T-cell (primary cell): ENCODE results near the gene FAM72B. TPM values are rescaled to one million over a fixed set of nuclear protein-coding genes. Genes with fewer than 3 reads are reported as not detected.
"Not testable (repeated sequence)": the region's sequence is repeated elsewhere in the genome, so short reads cannot be mapped to it uniquely, and the experiment has no call there.

Experiments
- ATAC-seq, 4 experiments: fragments of 200-7000 bp in 3 of 4; fragments of 150-1000 bp in 1 of 4; cut with Tn5 transposase; replicated peaks in 1 of 4; 1 replicate in 3 of 4; 2 replicates in 1 of 4; pipeline ENCODE4 v1.10.0; 2021; ENCODE audit warnings: moderate library complexity in 3 of 4, mild to moderate bottlenecking in 2 of 4, moderate number of reproducible peaks in 1 of 4
- CTCF ChIA-PET, 2 donors: fragments of 300-600 bp; sonication (Branson Sonifier 250); formaldehyde crosslinking; loops; one replicate each; lab custom pipeline; 2022; ENCODE audit warnings: antibody characterized with exemption in 2 of 2; lab: Charles Lee
- POLR2A ChIA-PET, 2 donors: fragments of 300-600 bp; sonication (Branson Sonifier 250); formaldehyde crosslinking; loops; one replicate each; lab custom pipeline; 2022; ENCODE audit warnings: antibody characterized with exemption in 2 of 2; lab: Charles Lee
- DNase-seq, 35 experiments: peaks; one replicate each; pipeline versions ENCODE4 v3.0.0 to v3.0.0-alpha.2; 2013 to 2023
- H3K27ac ChIP-seq: one replicate; pipeline ENCODE4 v1.5.1; 2013; ENCODE audit warnings: low read length
- H3K27me3 ChIP-seq, 2 experiments: replicated peaks in 1 of 2; 1 replicate in 1 of 2; 2 replicates in 1 of 2; pipeline versions ENCODE4 v1.6.1 to v1.7.0; 2013; ENCODE audit warnings: low read length in 1 of 2, mixed read lengths in 1 of 2; ENCODE audit not compliant: control insufficient read depth in 2 of 2, insufficient read depth in 2 of 2; ENCODE audit errors: extremely low read depth in 1 of 2
- H3K36me3 ChIP-seq, 2 donors: 1 replicate in 1 of 2; 2 replicates in 1 of 2; pipeline versions ENCODE4 v1.6.1 to v1.7.0; 2013; ENCODE audit warnings: low read length in 1 of 2; ENCODE audit not compliant: control insufficient read depth in 2 of 2, insufficient read depth in 1 of 2; ENCODE audit errors: extremely low read depth in 1 of 2
- H3K4me1 ChIP-seq, 2 experiments: 1 replicate in 1 of 2; 2 replicates in 1 of 2; pipeline versions ENCODE4 v1.6.1 to v1.7.0; 2013; ENCODE audit warnings: low read length in 2 of 2, mixed read lengths in 1 of 2; ENCODE audit not compliant: insufficient read depth in 2 of 2, control insufficient read depth in 1 of 2; ENCODE audit errors: extremely low read depth in 1 of 2
- H3K4me3 ChIP-seq, 2 donors: 1 replicate in 1 of 2; 2 replicates in 1 of 2; pipeline versions ENCODE4 v1.5.1 to v1.7.0; 2013; ENCODE audit warnings: mild to moderate bottlenecking in 2 of 2, low read length in 1 of 2, moderate library complexity in 1 of 2; ENCODE audit not compliant: control insufficient read depth in 1 of 2; ENCODE audit errors: extremely low read depth in 1 of 2
- H3K9me3 ChIP-seq: 2 replicates; pipeline ENCODE4 v1.7.0; 2013
- H3K27ac Mint-ChIP-seq, 2 donors: one replicate each; pipeline ENCODE4 v1.8.0; 2020 to 2021; ENCODE audit warnings: mild to moderate bottlenecking in 2 of 2, mixed read lengths in 2 of 2
- H3K27me3 Mint-ChIP-seq, 2 donors: one replicate each; pipeline ENCODE4 v1.8.0; 2021 to 2022; ENCODE audit warnings: mixed read lengths in 2 of 2
- H3K36me3 Mint-ChIP-seq: one replicate; pipeline ENCODE4 v1.8.0; 2021; ENCODE audit warnings: mixed read lengths
- H3K4me1 Mint-ChIP-seq, 3 donors: one replicate each; pipeline ENCODE4 v1.8.0; 2020 to 2022; ENCODE audit warnings: mixed read lengths in 3 of 3, mild to moderate bottlenecking in 1 of 3
- H3K4me3 Mint-ChIP-seq, 3 donors: one replicate each; pipeline ENCODE4 v1.8.0; 2020 to 2022; ENCODE audit warnings: mild to moderate bottlenecking in 3 of 3, mixed read lengths in 3 of 3, moderate library complexity in 3 of 3
- H3K9me3 Mint-ChIP-seq, 3 donors: one replicate each; pipeline ENCODE4 v1.8.0; 2020 to 2022; ENCODE audit warnings: mixed read lengths in 3 of 3
- WGBS: methylation state at CpG from one replicate; pipeline ENCODE4 v1.1.5; 2013; ENCODE audit warnings: missing lambda C conversion rate; ENCODE audit not compliant: insufficient coverage; 5-methylcytosine and 5-hydroxymethylcytosine counted together
- total RNA-seq, 35 experiments: library from RNA in 6 of 35; stranded (reverse) in 6 of 35; fragments of 120-200 nt in 1 of 35; gene quantifications; one replicate each; pipeline versions ENCODE4 v1.2.1 to v1.2.4 and lab custom pipeline; 2013 to 2026

The FAM72B gene
- total RNA-seq, 5 donors from 2014 or later (not counting 1 experiment from before 2014, with no cell fraction given), result 0.56 to 1.2 (median 0.67) TPM; not detected in 1

DNA sequence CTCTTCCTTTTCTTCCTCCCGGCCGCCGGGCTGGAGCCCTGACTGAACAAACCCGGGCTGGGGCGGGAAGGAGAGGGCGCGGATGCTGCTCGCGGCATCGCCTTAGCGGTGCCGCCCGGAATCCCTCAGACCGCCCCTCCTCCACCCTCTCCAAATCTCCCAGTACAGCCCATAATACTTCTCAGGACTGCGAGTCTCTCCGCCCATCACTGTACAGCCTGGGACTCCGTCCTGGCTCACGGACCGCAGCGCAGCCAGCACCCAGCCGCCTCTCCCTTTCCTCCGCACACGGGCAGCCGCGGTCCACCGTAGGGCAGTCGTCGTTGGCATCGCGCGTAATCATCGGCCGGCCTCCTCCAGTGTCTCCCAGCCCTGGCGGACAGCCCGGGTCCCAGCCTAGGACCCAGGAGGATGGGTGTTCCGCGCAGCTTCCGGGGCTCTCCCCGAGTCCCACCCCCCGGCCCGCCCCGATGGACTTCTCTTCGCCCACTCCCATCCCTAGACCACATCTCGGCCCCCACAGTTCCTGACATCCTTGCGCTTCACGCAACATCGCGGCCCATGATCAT lies 1.1 kb upstream of the FAM72B start:
- H3K36me3 ChIP-seq, H3K9me3 ChIP-seq, DNase-seq, CTCF ChIA-PET, H3K36me3 Mint-ChIP-seq, H3K9me3 Mint-ChIP-seq, H3K4me1 Mint-ChIP-seq, H3K27ac Mint-ChIP-seq, H3K4me1 ChIP-seq, POLR2A ChIA-PET, H3K27me3 Mint-ChIP-seq, H3K27me3 ChIP-seq: not testable (repeated sequence)
- peak overlapping the region; percentile 81 to 96 (median 92) for H3K4me3 Mint-ChIP-seq
- no CpG with 5 or more reads among the region's 48 CpGs for WGBS
- ATAC-seq, result peak in 3 of 4 experiments; percentile 0 to 1 (median 0)
- Histone ChIP-seq H3K4me3 (peak overlapping the region in 1 of 2 donors; percentile 50), H3K27ac (peak overlapping the region; percentile 29)

DNA sequence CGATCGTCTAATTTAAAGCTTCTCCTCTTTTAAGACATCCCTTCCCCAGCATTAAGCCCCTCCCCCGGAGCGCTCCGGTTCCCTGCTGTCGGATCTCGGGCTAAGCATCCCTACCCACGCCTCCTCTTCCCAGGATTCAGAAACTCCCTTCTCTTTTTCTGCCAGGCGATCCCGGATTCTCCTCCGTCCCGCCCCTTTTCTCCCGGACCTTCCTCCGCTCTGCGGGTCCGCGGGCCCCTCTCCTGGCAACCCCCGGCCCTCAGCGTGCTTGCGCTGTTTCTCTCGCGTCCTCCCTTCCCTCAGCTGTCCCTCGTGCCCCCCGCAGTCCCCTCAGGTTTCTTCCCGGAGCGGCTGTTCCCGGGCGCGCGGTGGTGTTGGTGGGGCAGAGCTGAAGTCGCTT lies 273 bp downstream of the FAM72B start:
- H3K36me3 ChIP-seq, H3K27ac Mint-ChIP-seq, H3K36me3 Mint-ChIP-seq, H3K4me1 Mint-ChIP-seq, H3K27ac ChIP-seq, H3K9me3 Mint-ChIP-seq, POLR2A ChIA-PET, H3K27me3 Mint-ChIP-seq, H3K4me1 ChIP-seq, H3K27me3 ChIP-seq, H3K9me3 ChIP-seq, ATAC-seq, CTCF ChIA-PET: not testable (repeated sequence)
- peak overlapping the region in 1 of 2 donors; percentile 44 for H3K4me3 ChIP-seq
- H3K4me3 Mint-ChIP-seq, result peak overlapping the region in 1 of 3 donors; percentile 56
- DNase-seq, result peak in 1 of 35 experiments; percentile 0
- WGBS, result no CpG with 5 or more reads among the region's 31 CpGs

DNA sequence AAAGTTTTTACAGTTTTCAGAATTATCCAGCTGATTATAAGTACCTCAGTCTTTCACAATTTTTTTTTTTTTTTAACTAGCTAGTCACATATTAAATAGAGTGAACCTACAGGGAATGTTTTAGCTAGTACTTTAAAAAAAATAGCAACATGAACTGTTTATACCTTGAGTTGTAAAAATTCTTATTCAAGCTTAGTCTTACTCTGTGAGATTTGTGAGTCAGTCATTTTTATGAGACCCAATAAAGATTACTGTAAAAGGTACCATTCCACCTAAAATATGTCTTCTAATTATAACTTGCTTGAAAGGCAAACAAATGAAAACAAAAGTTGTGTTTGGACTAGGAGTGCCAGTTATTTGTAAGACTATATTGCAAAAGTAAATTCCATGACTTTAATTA lies 5.9 kb downstream of the FAM72B start:
- H3K4me3 Mint-ChIP-seq, POLR2A ChIA-PET, H3K27ac ChIP-seq, ATAC-seq, H3K27ac Mint-ChIP-seq, H3K4me1 ChIP-seq, H3K4me1 Mint-ChIP-seq, H3K27me3 ChIP-seq, DNase-seq, H3K9me3 ChIP-seq, H3K36me3 Mint-ChIP-seq, H3K9me3 Mint-ChIP-seq, H3K27me3 Mint-ChIP-seq, CTCF ChIA-PET, H3K36me3 ChIP-seq, H3K4me3 ChIP-seq: not testable (repeated sequence)

DNA sequence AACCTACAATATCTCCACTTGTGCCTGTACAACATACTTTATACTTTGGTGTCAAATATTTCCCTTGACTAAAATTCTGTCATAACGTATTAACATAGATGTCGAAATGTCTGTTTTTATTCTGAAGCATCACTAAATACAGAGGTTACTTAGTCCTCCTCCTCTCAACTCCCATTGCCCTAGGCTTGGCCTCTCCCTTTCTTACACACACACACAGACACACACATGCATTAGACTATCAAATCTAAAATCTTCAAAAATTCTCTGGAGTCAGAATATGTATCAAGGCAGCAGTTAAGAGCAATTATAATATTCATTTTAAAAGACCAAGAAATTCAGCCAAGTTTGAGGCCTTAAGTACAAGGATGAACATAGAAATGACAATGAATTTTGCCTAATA lies 7.5 kb downstream of the FAM72B start:
- H3K4me3 Mint-ChIP-seq, H3K9me3 Mint-ChIP-seq, CTCF ChIA-PET, H3K27ac Mint-ChIP-seq, H3K27me3 ChIP-seq, POLR2A ChIA-PET, H3K27me3 Mint-ChIP-seq, ATAC-seq, H3K36me3 ChIP-seq, H3K9me3 ChIP-seq, H3K27ac ChIP-seq, H3K4me1 ChIP-seq, DNase-seq, H3K4me3 ChIP-seq, H3K36me3 Mint-ChIP-seq, H3K4me1 Mint-ChIP-seq: not testable (repeated sequence)
- WGBS, result no CpG with 5 or more reads among the region's 2 CpGs

DNA sequence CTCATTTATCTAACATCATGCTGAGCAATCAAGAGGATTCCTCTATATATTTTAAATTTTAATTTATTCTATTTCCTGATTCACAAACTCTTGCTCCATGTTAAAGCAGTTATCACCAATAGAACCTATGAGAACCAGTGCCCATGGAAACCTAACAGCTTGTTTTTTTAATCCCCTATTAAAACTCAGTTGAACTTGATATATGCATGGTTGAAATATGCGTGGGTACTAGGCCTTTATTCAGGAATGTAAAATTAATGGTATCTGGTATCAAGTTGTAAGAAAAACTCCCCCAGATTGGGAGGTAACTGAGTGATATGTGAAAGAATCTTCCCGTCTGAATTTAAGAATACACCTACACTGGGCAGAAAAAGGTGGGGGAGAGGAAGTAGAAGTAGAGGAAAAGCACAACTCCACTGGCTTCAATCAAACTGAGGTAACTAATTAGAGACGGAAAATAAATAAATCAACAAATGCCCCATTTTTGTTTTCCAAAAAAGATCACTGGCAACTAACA lies 15.9 kb downstream of the FAM72B start:
- CTCF ChIA-PET, result not testable (repeated sequence)

DNA sequence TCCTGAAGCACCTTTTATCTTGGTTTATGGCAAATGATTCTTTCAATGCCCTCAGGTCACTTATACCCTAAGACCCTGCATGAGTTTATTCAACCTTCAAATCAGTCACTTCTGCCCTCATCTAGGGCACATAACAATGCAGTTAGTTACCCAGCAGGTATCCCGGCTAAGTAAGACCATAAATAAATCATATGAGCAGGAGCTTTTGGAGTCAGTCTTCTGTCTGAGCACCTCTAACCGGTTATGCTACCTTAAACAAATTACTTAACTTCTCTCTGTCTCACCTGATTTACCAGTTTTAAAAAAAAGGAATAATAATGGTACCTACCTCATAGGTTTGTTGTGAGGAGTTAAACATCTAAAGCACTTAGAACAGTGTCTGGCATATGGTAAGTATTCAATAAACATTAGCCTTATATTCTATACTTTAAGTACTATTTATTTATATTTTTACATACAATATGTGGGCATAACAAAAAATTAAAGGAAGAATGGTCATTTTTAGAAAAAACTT lies 16.9 kb downstream of the FAM72B start:
- POLR2A ChIA-PET, H3K27me3 Mint-ChIP-seq: not testable (repeated sequence)
- no CpG with 5 or more reads among the region's 2 CpGs for WGBS

More for the DNA sequence above, 15.9 kb downstream of the FAM72B start:
- H3K9me3 ChIP-seq, H3K27me3 ChIP-seq, H3K9me3 Mint-ChIP-seq, H3K36me3 ChIP-seq, H3K4me3 Mint-ChIP-seq, ATAC-seq, H3K4me3 ChIP-seq, H3K4me1 ChIP-seq, H3K27ac ChIP-seq, H3K36me3 Mint-ChIP-seq, H3K4me1 Mint-ChIP-seq, DNase-seq, H3K27me3 Mint-ChIP-seq, H3K27ac Mint-ChIP-seq, POLR2A ChIA-PET: not testable (repeated sequence)
- WGBS, result no CpG with 5 or more reads among the region's 3 CpGs

DNA sequence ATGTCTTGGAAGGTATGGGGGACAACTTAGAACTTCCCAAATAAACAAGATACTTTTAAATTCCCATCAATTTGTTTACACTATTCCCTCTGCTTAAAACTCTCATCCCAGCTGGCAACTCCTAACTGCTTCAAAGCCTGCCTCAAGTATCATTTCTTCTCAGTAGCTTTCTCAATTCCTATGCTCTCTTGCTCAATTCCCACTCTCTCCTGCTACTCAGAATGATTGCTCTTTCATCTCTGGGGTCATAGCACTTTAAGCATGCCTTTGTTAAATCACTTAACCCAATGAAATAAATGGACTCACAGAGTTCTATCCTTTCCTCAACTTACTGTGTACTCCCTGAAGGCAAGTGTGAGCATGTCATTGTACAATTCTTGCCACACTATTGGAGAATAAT lies 18.8 kb downstream of the FAM72B start:
- H3K36me3 ChIP-seq, H3K4me1 ChIP-seq, H3K27ac ChIP-seq, ATAC-seq, H3K9me3 Mint-ChIP-seq, H3K9me3 ChIP-seq, H3K27me3 ChIP-seq, H3K27ac Mint-ChIP-seq, H3K4me3 ChIP-seq, POLR2A ChIA-PET, H3K4me1 Mint-ChIP-seq, H3K4me3 Mint-ChIP-seq, CTCF ChIA-PET, H3K36me3 Mint-ChIP-seq, H3K27me3 Mint-ChIP-seq, DNase-seq: not testable (repeated sequence)

More for the DNA sequence above, 16.9 kb downstream of the FAM72B start:
- CTCF ChIA-PET, H3K27ac Mint-ChIP-seq, H3K9me3 Mint-ChIP-seq, H3K9me3 ChIP-seq, H3K4me1 ChIP-seq, H3K4me3 ChIP-seq, H3K36me3 ChIP-seq, H3K4me3 Mint-ChIP-seq, H3K4me1 Mint-ChIP-seq, H3K27ac ChIP-seq, DNase-seq, H3K36me3 Mint-ChIP-seq, ATAC-seq, H3K27me3 ChIP-seq: not testable (repeated sequence)
